ENCODE data around the gene RLN1. TPM values are rescaled to one million over a fixed set of nuclear protein-coding genes. Genes with fewer than 3 reads are reported as not detected.

RLN1 gene
- total and polyA plus RNA-seq, 3 donors from 2014 or later: 0.43 to 1.4 TPM; not detected in 1

DNA sequence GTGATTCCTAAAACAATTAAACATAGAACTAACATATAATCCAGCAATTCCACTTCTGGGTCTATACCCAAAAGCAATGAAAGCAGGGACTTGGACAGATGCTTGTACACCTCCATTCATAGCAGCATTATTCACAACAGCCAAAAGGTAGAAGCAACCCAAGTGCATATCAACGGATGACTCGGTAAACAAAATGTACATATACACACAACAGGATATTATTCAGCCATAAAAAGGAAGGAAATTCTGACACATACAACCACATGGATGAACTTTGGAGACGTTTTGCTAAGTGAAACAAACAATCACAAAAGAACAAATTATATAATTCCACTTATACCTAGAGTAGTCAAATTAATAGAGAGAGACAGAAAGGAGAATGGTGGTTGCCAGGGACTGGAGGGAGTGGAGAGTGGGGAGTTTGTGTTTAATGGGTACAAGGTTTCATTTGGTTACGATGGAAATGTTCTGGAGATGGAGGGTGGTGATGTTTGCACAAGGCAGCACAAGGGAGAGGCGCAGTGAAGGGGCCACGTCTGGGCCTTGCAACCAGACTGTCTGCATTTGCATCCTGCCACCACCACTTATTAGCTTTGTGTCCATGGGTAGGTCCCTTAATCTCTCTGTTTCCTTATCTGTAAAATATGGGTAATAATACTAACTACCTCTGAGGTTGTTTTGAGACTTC lies 36.3 kb upstream of the RLN1 start:
- intact Hi-C loops (cut with DNase I; ENCODE audit: low total_unique reads): no loop called here
- no peaks in the 10 kb centered on the region for H3K9me3 ChIP-seq
- WGBS, 2 donors: 80 to 83% methylated on average over 6 of the region's 6 CpGs
- H3K4me3 ChIP-seq: no peak overlapping the region
- TF ChIP-seq, protein P1, sequence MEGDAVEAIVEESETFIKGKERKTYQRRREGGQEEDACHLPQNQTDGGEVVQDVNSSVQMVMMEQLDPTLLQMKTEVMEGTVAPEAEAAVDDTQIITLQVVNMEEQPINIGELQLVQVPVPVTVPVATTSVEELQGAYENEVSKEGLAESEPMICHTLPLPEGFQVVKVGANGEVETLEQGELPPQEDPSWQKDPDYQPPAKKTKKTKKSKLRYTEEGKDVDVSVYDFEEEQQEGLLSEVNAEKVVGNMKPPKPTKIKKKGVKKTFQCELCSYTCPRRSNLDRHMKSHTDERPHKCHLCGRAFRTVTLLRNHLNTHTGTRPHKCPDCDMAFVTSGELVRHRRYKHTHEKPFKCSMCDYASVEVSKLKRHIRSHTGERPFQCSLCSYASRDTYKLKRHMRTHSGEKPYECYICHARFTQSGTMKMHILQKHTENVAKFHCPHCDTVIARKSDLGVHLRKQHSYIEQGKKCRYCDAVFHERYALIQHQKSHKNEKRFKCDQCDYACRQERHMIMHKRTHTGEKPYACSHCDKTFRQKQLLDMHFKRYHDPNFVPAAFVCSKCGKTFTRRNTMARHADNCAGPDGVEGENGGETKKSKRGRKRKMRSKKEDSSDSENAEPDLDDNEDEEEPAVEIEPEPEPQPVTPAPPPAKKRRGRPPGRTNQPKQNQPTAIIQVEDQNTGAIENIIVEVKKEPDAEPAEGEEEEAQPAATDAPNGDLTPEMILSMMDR (IDR thresholded peaks at IDR 0.05): no peak
- TF ChIP-seq POLR2A (IDR thresholded peaks at IDR 0.05): no peak
- no peak overlapping the region for H3K27ac ChIP-seq
- H3K36me3 ChIP-seq (ENCODE audit: low read depth, missing control alignments): no peaks in the 10 kb centered on the region
- no peaks in the 10 kb centered on the region for H3K27me3 ChIP-seq
- DNase-seq: no peak
- H3K4me1 ChIP-seq: no peaks in the 10 kb centered on the region

DNA sequence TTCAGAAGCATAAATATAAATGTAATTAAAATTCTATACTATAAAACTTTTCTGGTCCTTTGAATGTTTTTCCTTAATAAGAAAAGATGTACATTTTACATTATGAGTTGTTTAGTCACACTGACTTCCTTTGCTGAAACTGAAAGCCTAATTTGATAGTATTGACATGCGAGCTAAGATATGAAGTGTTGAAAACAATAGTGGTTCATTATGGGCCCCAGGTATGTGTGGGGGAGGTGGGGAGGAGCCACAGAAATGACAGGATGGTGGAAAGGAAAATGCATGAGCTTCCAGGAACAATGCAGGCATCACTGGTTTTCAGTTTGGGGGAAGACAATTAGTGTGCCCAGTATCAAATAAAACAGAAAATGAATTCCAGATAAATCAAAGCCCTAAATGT lies 35.4 kb upstream of the RLN1 start:
- H3K4me1 ChIP-seq: no peaks in the 10 kb centered on the region
- H3K27me3 ChIP-seq: no peaks in the 10 kb centered on the region
- intact Hi-C loops (cut with DNase I; ENCODE audit: low total_unique reads): no loop called here
- TF ChIP-seq POLR2A (IDR thresholded peaks at IDR 0.05): no peak
- TF ChIP-seq, protein P1 (IDR thresholded peaks at IDR 0.05): no peak
- DNase-seq: no peak
- H3K27ac ChIP-seq: no peak overlapping the region
- 60 to 93% methylated on average over 1 of the region's 1 CpG for WGBS, 2 donors
- no peak overlapping the region for H3K4me3 ChIP-seq
- no peaks in the 10 kb centered on the region for H3K9me3 ChIP-seq
- H3K36me3 ChIP-seq (ENCODE audit: low read depth, missing control alignments): no peaks in the 10 kb centered on the region

DNA sequence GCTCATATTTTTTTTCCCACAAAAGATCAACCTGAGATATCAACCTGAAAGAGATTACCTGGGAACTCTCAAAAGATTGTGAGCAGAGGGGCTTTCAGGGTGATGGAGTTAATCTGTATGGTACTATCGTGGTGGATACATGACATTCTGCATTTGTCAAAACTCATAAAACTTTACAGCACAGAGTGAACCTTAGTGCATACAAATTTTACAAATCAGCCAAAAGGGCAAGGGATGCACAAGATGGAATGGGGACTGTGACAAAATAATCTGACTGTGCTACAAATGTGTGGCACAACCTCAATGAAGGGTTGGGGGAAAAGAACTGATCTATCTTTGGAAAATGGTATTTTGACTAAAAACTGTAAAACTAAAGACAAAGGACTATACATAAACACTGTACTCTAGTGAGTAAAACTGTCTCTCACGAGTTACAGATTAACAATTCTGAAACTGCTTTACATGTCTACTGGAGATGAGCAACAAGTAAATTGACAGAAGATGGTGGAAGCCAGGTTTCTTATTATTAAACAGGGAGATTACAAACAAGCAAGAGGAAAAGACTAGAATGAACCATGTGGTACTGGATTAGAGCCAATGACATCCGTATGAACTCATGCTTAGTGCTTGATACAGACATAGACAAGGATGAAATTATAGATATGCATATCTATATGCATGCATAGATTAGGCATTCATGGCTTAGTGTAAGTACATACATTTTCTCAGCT lies 24.8 kb upstream of the RLN1 start:
- TF ChIP-seq, protein P1 (IDR thresholded peaks at IDR 0.05): no peak
- TF ChIP-seq POLR2A (IDR thresholded peaks at IDR 0.05): no peak
- 59 to 90% methylated on average over 3 of the region's 3 CpGs for WGBS, 2 donors
- DNase-seq: no peak
- Histone ChIP-seq H3K27me3 (no peaks in the 10 kb centered on the region), H3K9me3 (no peaks in the 10 kb centered on the region), H3K4me3 (no peak overlapping the region), H3K4me1 (no peaks in the 10 kb centered on the region), H3K36me3 (ENCODE audit: low read depth, missing control alignments) (no peaks in the 10 kb centered on the region), H3K27ac (no peak overlapping the region)
- intact Hi-C loops (cut with DNase I; ENCODE audit: low total_unique reads): no loop called here

DNA sequence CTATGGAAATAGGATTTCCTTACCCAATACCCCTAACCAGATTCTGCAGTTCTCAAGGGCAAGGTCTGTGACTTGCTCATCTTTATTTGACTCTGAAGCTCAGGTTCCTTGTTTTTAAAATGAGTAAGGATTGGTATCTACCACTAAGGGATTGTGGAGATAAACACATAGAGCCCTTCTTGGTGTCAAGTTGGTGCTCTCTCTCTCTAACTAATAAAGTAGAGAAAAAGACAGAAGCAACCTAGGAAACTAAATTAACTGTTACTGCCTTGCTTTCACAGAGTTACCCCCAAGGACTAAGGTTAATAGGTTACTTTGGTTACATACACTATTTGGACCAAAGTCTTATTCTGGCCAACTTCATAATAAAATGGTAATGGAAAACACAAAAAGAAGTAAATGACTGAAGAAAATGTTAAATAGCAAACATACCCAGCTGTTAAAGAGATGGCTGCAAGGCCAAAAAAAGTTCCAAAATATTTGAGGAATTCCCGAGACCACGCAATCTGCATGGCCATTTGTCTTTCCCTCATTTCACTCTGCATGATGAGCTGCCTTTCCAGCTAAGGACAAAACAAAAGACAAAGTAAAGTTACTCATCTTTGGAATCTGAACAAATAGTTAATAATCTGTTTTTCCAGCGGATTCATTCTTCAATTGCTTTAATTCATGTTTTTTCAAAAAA lies 21.8 kb upstream of the RLN1 start:
- DNase-seq: no peak
- Histone ChIP-seq H3K4me3 (no peak overlapping the region), H3K27ac (no peak overlapping the region), H3K27me3 (no peaks in the 10 kb centered on the region), H3K36me3 (ENCODE audit: low read depth, missing control alignments) (no peaks in the 10 kb centered on the region), H3K9me3 (no peaks in the 10 kb centered on the region), H3K4me1 (no peaks in the 10 kb centered on the region)
- WGBS, 2 donors: 70 to 75% methylated on average over 3 of the region's 3 CpGs
- intact Hi-C loops (cut with DNase I; ENCODE audit: low total_unique reads): no loop called here
- TF ChIP-seq, protein P1 (IDR thresholded peaks at IDR 0.05): no peak
- no peak for TF ChIP-seq POLR2A (IDR thresholded peaks at IDR 0.05)

All from testis (tissue), 3 donors.